GM12892 (cell line): ENCODE results near the gene GP9.
A peak's percentile ranks its signal among the peaks of the same experiment; 100 is the strongest.

Source experiments
- DNase-seq: peaks from one replicate; pipeline ENCODE4 v3.0.0; 2011; ENCODE audit not compliant: insufficient read length
- FAIRE-seq: peaks from 2 replicates; lab custom pipeline; 2011; peaks lifted over from hg19 to GRCh38; lab: Jason Lieb, UNC
- POLR2A ChIP-seq: IDR thresholded peaks from 2 replicates; pipeline ENCODE4 v1.6.1; 2011; ENCODE audit warnings: low read depth, low read length, control low read depth
- POLR2AphosphoS5 ChIP-seq: IDR thresholded peaks from 2 replicates; pipeline ENCODE4 v1.6.1; 2011; ENCODE audit warnings: low read depth, low read length, control low read depth
- TAF1 ChIP-seq: IDR thresholded peaks from 2 replicates; pipeline ENCODE4 v1.6.1; 2011; ENCODE audit warnings: low read depth, mild to moderate bottlenecking, control low read depth, low read length, borderline replicate concordance

The GP9 gene

GRCh38 chr3:129020691-129021090 lies 39.9 kb upstream of the GP9 start:
- TF ChIP-seq POLR2A (no peak), TAF1 (no peak), POLR2AphosphoS5 (no peak)
- FAIRE-seq (no peak), DNase-seq (no peak)

GRCh38 chr3:129021140-129021551 lies 39.4 kb upstream of the GP9 start:
- no peak for FAIRE-seq
- no peak for DNase-seq
- TF ChIP-seq TAF1 (no peak), POLR2AphosphoS5 (no peak), POLR2A (no peak)

- no peak for FAIRE-seq
- DNase-seq, result no peak
- no peak for TF ChIP-seq POLR2A
- TF ChIP-seq TAF1, result no peak
- no peak for TF ChIP-seq POLR2AphosphoS5
These were observed 38.2 kb upstream of the GP9 start for GRCh38 chr3:129022114-129023007.

- FAIRE-seq, result no peak
These were observed 37.6 kb upstream of the GP9 start for GRCh38 chr3:129023008-129023358.

GRCh38 chr3:129023909-129024308 lies 36.7 kb upstream of the GP9 start:
- FAIRE-seq, result no peak
- no peak for DNase-seq
- no peak for TF ChIP-seq POLR2AphosphoS5
- no peak for TF ChIP-seq TAF1
- no peak for TF ChIP-seq POLR2A

More at GRCh38 chr3:129023008-129023358, 37.6 kb upstream of the GP9 start:
- DNase-seq, result no peak
- TF ChIP-seq POLR2A (no peak), TAF1 (no peak), POLR2AphosphoS5 (no peak)

GRCh38 chr3:129025108-129025507 lies 35.5 kb upstream of the GP9 start:
- no peak for DNase-seq
- FAIRE-seq, result no peak
- TF ChIP-seq POLR2A, result no peak
- TF ChIP-seq POLR2AphosphoS5, result no peak
- no peak for TF ChIP-seq TAF1

GRCh38 chr3:129025691-129026435 lies 34.7 kb upstream of the GP9 start:
- no peak for DNase-seq
- TF ChIP-seq POLR2A, result no peak
- TF ChIP-seq POLR2AphosphoS5, result no peak
- no peak for TF ChIP-seq TAF1
- FAIRE-seq, result no peak

GRCh38 chr3:129026728-129027543 lies 33.6 kb upstream of the GP9 start:
- peak; percentile 67; the same call in 1 of the 2 replicates for TF ChIP-seq POLR2A
- TF ChIP-seq TAF1, result 0 out of 2 replicates have a peak, but pooled peaks have one; percentile 31
- TF ChIP-seq POLR2AphosphoS5, result peak; percentile 58; the same call in 1 of the 2 replicates
- peak; percentile 99 for FAIRE-seq

GRCh38 chr3:129027544-129027880 lies 33.1 kb upstream of the GP9 start:
- no peak for DNase-seq
- TF ChIP-seq POLR2AphosphoS5 (no peak), TAF1 (no peak), POLR2A (no peak)
- FAIRE-seq, result no peak

More at GRCh38 chr3:129026728-129027543, 33.6 kb upstream of the GP9 start:
- peak; percentile 98 for DNase-seq

GRCh38 chr3:129028866-129029265 lies 31.7 kb upstream of the GP9 start:
- FAIRE-seq (no peak), DNase-seq (no peak)
- TF ChIP-seq TAF1 (no peak), POLR2AphosphoS5 (no peak), POLR2A (no peak)

- no peak for DNase-seq
- TF ChIP-seq POLR2A (no peak), POLR2AphosphoS5 (no peak), TAF1 (no peak)
- FAIRE-seq, result no peak
These were observed 30.0 kb upstream of the GP9 start for GRCh38 chr3:129030611-129031010.
